ENCODE results near the gene TYROBP.
"Not testable (repeated sequence)": the region's sequence is repeated elsewhere in the genome, so short reads cannot be mapped to it uniquely, and the experiment has no call there.

Gene TYROBP

GRCh38 chr19:35908010-35908441, at the start of gene TYROBP:
Gene TYROBP, minus strand, starts transcription at chr19:35908295. Its CDS starts 67 bp downstream, at chr19:35908228.
- no peaks in the 10 kb centered on the region for H3K36me3 ChIP-seq (ENCODE audit: control insufficient read depth, insufficient read depth, low read length)
- H3K9ac ChIP-seq (ENCODE audit: low read length) = peak within 1 kb of the TSS; percentile 25
- H3K27me3 ChIP-seq (ENCODE audit: control insufficient read depth, insufficient read depth, low read length) = no peaks in the 10 kb centered on the region
- H3K4me3 ChIP-seq (ENCODE audit: low read length) = no peak within 1 kb of the TSS
- no peaks in the 10 kb centered on the region for H3K9me3 ChIP-seq (ENCODE audit: control insufficient read depth, low read length)
- H3K4me1 ChIP-seq (ENCODE audit: control insufficient read depth, insufficient read depth, low read length) = peaks cover 6% of the 10 kb centered on the region

- peaks cover 27% of the 10 kb centered on the region for H3K27me3 ChIP-seq (ENCODE audit: control insufficient read depth, insufficient read depth, low read length)
- not testable (repeated sequence) for H3K36me3 ChIP-seq (ENCODE audit: control insufficient read depth, insufficient read depth, low read length); H3K9me3 ChIP-seq (ENCODE audit: control insufficient read depth, low read length); H3K4me1 ChIP-seq (ENCODE audit: control insufficient read depth, insufficient read depth, low read length); H3K4me3 ChIP-seq (ENCODE audit: low read length); H3K9ac ChIP-seq (ENCODE audit: low read length)
Observed at GRCh38 chr19:35957411-35957810, 49.3 kb upstream of the TYROBP start.

DNA sequence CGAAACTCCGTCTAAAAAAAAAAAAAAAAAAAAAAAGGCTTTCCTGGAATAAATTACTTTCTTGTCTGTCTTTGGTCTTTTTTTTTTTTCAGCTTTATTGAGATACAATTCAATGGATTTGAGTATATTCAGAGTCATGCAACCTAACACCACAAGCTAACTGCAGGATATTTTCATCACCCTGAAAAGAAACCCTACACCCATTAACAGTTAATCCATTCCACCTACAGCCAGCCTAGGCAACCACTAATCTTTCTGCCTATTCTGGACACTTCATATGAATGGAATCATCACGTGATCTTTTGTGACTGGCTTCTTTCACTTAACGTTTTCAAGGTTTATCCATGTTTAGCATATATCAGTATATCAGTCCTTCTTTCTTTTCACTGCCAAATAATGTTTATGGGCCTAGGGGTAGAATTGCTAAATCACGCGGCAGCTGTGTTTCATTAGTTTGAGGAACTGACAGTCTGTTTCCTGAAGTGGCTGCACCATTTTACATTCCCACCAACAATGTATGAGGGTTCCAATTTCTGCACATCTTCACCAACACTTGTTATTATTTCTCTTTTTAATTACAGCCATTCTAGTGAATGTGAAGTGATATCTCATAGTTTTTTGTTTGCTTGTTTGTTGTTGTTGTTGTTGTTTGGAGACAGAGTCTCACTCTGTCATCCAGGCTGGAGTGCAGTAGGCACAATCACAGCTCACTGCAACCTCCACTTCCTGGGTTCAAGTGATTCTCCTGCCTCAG, 48.0 kb upstream of the TYROBP start:
- H3K9ac ChIP-seq (ENCODE audit: low read length) = no peak overlapping the region
- no peak overlapping the region for H3K4me3 ChIP-seq (ENCODE audit: low read length)
- no peaks in the 10 kb centered on the region for H3K36me3 ChIP-seq (ENCODE audit: control insufficient read depth, insufficient read depth, low read length)
- no peaks in the 10 kb centered on the region for H3K9me3 ChIP-seq (ENCODE audit: control insufficient read depth, low read length)
- peaks cover 27% of the 10 kb centered on the region for H3K27me3 ChIP-seq (ENCODE audit: control insufficient read depth, insufficient read depth, low read length)
- H3K4me1 ChIP-seq (ENCODE audit: control insufficient read depth, insufficient read depth, low read length) = no peaks in the 10 kb centered on the region

GRCh38 chr19:35949131-35949530, 41.0 kb upstream of the TYROBP start:
- Histone ChIP-seq H3K4me3 (ENCODE audit: low read length) (no peak overlapping the region), H3K9ac (ENCODE audit: low read length) (no peak overlapping the region), H3K36me3 (ENCODE audit: control insufficient read depth, insufficient read depth, low read length) (no peaks in the 10 kb centered on the region), H3K27me3 (ENCODE audit: control insufficient read depth, insufficient read depth, low read length) (no peaks in the 10 kb centered on the region), H3K9me3 (ENCODE audit: control insufficient read depth, low read length) (no peaks in the 10 kb centered on the region), H3K4me1 (ENCODE audit: control insufficient read depth, insufficient read depth, low read length) (no peaks in the 10 kb centered on the region)

- no peaks in the 10 kb centered on the region for H3K36me3 ChIP-seq (ENCODE audit: control insufficient read depth, insufficient read depth, low read length)
- H3K9me3 ChIP-seq (ENCODE audit: control insufficient read depth, low read length) = no peaks in the 10 kb centered on the region
- H3K4me3 ChIP-seq (ENCODE audit: low read length) = no peak overlapping the region
- no peaks in the 10 kb centered on the region for H3K27me3 ChIP-seq (ENCODE audit: control insufficient read depth, insufficient read depth, low read length)
- H3K9ac ChIP-seq (ENCODE audit: low read length) = no peak overlapping the region
- no peaks in the 10 kb centered on the region for H3K4me1 ChIP-seq (ENCODE audit: control insufficient read depth, insufficient read depth, low read length)
Observed at GRCh38 chr19:35946203-35946602, 38.1 kb upstream of the TYROBP start.

- Histone ChIP-seq H3K9me3 (ENCODE audit: control insufficient read depth, low read length) (no peaks in the 10 kb centered on the region), H3K27me3 (ENCODE audit: control insufficient read depth, insufficient read depth, low read length) (no peaks in the 10 kb centered on the region), H3K4me1 (ENCODE audit: control insufficient read depth, insufficient read depth, low read length) (no peaks in the 10 kb centered on the region), H3K4me3 (ENCODE audit: low read length) (no peak overlapping the region), H3K9ac (ENCODE audit: low read length) (no peak overlapping the region), H3K36me3 (ENCODE audit: control insufficient read depth, insufficient read depth, low read length) (no peaks in the 10 kb centered on the region)
Observed at GRCh38 chr19:35945121-35945790, 37.2 kb upstream of the TYROBP start.

DNA sequence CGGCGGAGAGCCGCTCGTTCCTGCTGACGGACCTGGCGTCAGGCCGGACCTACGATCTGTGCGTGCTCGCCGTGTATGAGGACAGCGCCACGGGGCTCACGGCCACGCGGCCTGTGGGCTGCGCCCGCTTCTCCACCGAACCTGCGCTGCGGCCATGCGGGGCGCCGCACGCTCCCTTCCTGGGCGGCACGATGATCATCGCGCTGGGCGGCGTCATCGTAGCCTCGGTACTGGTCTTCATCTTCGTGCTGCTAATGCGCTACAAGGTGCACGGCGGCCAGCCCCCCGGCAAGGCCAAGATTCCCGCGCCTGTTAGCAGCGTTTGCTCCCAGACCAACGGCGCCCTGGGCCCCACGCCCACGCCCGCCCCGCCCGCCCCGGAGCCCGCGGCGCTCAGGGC, 36.5 kb upstream of the TYROBP start:
- H3K9ac ChIP-seq (ENCODE audit: low read length) = no peak overlapping the region
- no peaks in the 10 kb centered on the region for H3K36me3 ChIP-seq (ENCODE audit: control insufficient read depth, insufficient read depth, low read length)
- no peak overlapping the region for H3K4me3 ChIP-seq (ENCODE audit: low read length)
- H3K4me1 ChIP-seq (ENCODE audit: control insufficient read depth, insufficient read depth, low read length) = no peaks in the 10 kb centered on the region
- no peaks in the 10 kb centered on the region for H3K27me3 ChIP-seq (ENCODE audit: control insufficient read depth, insufficient read depth, low read length)
- H3K9me3 ChIP-seq (ENCODE audit: control insufficient read depth, low read length) = no peaks in the 10 kb centered on the region

DNA sequence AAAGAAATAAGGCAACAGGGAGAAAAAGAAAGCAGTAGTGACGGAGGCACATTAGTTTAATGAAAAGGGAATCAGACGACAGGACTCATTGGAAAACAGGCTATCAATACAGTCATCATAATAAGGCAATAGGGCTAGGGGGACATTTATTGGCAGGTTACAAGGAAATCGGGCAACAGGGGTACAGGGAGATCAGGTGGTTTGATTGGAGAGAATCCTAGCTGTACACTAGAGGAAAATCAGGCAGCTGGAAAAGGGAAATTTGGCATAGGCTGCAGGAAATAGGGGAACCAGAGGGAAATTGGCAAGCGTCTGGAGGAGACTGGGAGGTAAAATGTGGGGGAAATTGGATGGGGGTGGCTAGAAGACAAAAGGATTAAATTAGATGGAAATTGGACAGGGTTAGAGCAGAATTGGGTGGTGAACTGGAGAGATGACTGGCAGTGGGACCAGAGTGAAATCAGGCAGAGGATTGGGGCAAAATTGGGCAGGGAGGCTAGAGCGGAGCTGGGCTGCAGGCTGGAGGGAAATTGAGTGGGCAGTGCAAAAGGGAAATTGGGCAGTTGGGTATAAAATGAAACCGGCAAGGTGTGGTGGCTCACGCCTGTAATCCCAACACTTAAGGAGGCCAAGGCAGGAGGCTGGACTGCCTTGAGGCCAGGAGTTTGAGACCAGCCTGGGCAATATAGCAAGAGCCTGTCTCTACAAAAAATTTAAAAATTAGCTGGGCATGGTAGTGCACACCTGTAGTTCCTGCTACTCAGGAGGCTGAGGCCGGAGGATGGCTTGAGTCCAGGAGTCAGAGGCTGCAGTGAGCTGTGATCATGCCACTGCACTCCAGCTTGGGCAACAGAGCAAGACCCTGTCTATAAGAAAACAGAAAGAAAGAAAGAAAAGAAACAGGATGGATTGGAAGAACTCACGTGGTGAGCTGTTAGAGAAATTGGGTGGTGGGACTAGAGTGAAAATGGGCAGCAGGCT, 35.5 kb upstream of the TYROBP start:
- H3K4me3 ChIP-seq (ENCODE audit: low read length) = no peak overlapping the region

DNA sequence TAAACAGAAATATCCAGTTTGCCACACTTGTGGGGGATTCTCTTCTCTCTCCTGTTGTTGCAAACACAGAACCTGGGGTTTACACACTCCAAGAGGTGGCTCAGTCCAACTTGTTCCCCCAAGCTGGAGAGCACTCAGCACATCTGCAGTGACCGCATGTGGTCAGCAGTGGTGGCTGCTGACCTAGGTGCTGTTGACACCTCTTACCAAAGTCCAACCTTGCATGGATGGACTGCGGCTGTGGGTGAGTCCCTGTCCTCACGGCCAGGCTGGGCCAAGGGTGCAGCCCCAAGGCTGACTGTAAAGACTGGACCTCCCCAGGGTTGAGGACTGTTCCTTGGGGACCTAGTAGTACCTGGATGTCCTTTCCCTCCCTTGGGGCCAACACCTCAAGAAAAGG, 34.1 kb upstream of the TYROBP start:
- H3K9me3 ChIP-seq (ENCODE audit: control insufficient read depth, low read length) = no peaks in the 10 kb centered on the region
- H3K36me3 ChIP-seq (ENCODE audit: control insufficient read depth, insufficient read depth, low read length) = no peaks in the 10 kb centered on the region
- H3K27me3 ChIP-seq (ENCODE audit: control insufficient read depth, insufficient read depth, low read length) = no peaks in the 10 kb centered on the region
- H3K9ac ChIP-seq (ENCODE audit: low read length) = no peak overlapping the region
- H3K4me1 ChIP-seq (ENCODE audit: control insufficient read depth, insufficient read depth, low read length) = peaks cover 10% of the 10 kb centered on the region
- H3K4me3 ChIP-seq (ENCODE audit: low read length) = no peak overlapping the region

More for the DNA sequence above, 35.5 kb upstream of the TYROBP start:
- H3K36me3 ChIP-seq (ENCODE audit: control insufficient read depth, insufficient read depth, low read length) = no peaks in the 10 kb centered on the region
- H3K9ac ChIP-seq (ENCODE audit: low read length) = no peak overlapping the region
- no peaks in the 10 kb centered on the region for H3K4me1 ChIP-seq (ENCODE audit: control insufficient read depth, insufficient read depth, low read length)
- H3K9me3 ChIP-seq (ENCODE audit: control insufficient read depth, low read length) = no peaks in the 10 kb centered on the region
- no peaks in the 10 kb centered on the region for H3K27me3 ChIP-seq (ENCODE audit: control insufficient read depth, insufficient read depth, low read length)

DNA sequence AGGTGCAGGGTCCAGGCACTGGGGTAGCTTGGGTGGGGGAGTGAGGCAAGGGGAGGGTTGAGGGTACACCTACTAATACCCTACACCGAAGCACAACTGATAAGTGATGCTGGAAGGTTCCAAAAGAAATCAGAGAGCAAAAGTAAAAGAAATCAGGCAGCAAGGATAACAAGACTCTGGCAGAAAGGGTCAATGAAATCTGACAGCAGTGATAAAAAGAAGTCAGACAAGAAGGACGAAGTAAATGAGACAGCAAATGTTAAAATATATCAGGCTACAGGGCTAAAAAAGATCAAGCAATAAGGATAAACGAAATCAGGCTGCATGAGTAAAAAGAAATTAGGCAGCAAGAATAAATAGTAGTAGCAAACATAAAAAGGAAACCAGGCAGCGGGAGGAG, 32.7 kb upstream of the TYROBP start:
- no peak overlapping the region for H3K9ac ChIP-seq (ENCODE audit: low read length)
- H3K27me3 ChIP-seq (ENCODE audit: control insufficient read depth, insufficient read depth, low read length) = no peaks in the 10 kb centered on the region
- peaks cover 19% of the 10 kb centered on the region for H3K4me1 ChIP-seq (ENCODE audit: control insufficient read depth, insufficient read depth, low read length)
- no peaks in the 10 kb centered on the region for H3K9me3 ChIP-seq (ENCODE audit: control insufficient read depth, low read length)
- no peaks in the 10 kb centered on the region for H3K36me3 ChIP-seq (ENCODE audit: control insufficient read depth, insufficient read depth, low read length)
- no peak overlapping the region for H3K4me3 ChIP-seq (ENCODE audit: low read length)

DNA sequence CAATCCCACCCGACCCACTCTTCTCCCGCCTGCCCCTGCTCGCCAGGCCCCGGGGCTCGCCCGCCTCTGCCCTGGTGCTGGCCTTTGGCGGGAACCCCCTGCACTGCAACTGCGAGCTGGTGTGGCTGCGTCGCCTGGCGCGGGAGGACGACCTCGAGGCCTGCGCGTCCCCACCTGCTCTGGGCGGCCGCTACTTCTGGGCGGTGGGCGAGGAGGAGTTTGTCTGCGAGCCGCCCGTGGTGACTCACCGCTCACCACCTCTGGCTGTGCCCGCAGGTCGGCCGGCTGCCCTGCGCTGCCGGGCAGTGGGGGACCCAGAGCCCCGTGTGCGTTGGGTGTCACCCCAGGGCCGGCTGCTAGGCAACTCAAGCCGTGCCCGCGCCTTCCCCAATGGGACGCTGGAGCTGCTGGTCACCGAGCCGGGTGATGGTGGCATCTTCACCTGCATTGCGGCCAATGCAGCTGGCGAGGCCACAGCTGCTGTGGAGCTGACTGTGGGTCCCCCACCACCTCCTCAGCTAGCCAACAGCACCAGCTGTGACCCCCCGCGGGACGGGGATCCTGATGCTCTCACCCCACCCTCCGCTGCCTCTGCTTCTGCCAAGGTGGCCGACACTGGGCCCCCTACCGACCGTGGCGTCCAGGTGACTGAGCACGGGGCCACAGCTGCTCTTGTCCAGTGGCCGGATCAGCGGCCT, 32.1 kb upstream of the TYROBP start:
- no peaks in the 10 kb centered on the region for H3K27me3 ChIP-seq (ENCODE audit: control insufficient read depth, insufficient read depth, low read length)
- H3K4me1 ChIP-seq (ENCODE audit: control insufficient read depth, insufficient read depth, low read length) = peaks cover 25% of the 10 kb centered on the region
- no peak overlapping the region for H3K9ac ChIP-seq (ENCODE audit: low read length)
- H3K9me3 ChIP-seq (ENCODE audit: control insufficient read depth, low read length) = no peaks in the 10 kb centered on the region
- no peaks in the 10 kb centered on the region for H3K36me3 ChIP-seq (ENCODE audit: control insufficient read depth, insufficient read depth, low read length)
- H3K4me3 ChIP-seq (ENCODE audit: low read length) = no peak overlapping the region
